DMS114 treated with DMSO at 0.1 percent for 48 hours (cell line): ENCODE results near the gene TRIM51G.
"Not testable (repeated sequence)": the region's sequence is repeated elsewhere in the genome, so short reads cannot be mapped to it uniquely, and the experiment has no call there.

Experiments
- DNase-seq: peaks from one replicate; lab custom pipeline; 2025; ENCODE audit not compliant: unreplicated experiment; lab: John Stamatoyannopoulos, UW

The TRIM51G gene

GRCh38 chr11:48983785-48984184, at the start of gene TRIM51G:
Gene TRIM51G (minus strand): TSS chr11:48983885. CDS start chr11:48981695, 2,190 bp downstream.
- DNase-seq: not testable (repeated sequence)

- not testable (repeated sequence) for DNase-seq
Measured at GRCh38 chr11:49028523-49028922, 44.8 kb upstream of the TRIM51G start, which contains the start of gene TRIM49B. Gene TRIM49B (plus strand): TSS chr11:49028823. CDS start chr11:49031600, 2,777 bp downstream.

DNA sequence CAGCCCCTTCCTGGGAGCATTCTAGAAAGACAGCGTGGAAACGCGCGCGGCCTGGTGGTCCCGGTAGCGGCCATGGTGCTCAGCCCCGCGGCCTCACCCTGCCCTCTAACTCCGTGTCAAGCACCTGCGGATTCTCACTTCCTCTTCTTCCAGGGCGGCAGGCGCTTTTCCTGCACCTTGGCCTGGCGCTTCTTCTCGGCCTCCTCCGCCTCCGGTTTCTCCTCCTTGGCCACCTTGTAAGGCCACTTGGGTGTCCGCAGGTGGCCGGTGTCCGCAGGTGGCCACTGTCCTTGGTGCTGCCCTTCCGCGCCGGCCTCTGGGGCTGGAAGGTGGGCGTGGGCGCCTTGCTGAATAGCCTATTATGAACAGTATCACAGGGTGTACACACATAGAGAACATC, 15.1 kb downstream of the TRIM51G start:
- DNase-seq: not testable (repeated sequence)

DNA sequence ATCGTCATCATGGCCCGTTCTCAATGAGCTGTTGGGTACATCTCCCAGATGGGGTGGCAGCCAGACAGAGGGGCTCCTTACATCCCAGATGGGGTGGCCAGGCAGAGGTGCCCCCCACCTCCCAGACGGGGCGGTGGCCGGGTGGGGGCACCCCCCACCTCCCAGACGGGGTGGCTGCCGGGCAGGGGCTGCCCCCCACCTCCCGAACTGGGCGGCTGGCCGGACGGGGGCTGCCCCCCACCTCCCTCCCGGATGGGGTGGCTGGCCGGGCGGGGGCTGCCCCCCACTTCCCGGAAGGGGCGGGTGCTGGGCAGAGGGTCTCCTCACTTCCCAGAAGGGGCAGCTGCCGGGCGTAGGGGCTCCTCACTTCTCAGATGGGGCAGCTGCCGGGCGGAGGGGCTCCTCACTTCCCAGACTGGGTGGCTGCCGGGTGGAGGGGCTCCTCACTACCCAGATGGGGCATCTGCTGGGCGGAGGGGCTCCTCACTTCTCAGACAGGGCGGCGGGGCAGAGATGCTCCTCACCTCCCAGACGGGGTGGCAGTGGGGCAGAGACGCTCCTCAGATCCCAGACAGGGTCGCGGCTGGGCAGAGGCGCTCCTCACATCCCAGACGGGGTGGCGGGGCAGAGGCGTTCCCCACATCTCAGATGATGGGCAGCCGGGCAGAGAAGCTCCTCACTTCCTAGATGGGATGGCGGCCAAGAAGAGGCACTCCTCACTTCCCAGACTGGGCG, 28.2 kb downstream of the TRIM51G start:
- DNase-seq: not testable (repeated sequence)

GRCh38 chr11:48945796-48946195, 37.9 kb downstream of the TRIM51G start:
- not testable (repeated sequence) for DNase-seq
